ENCODE measurements around the gene PCDHA1.

DNA sequence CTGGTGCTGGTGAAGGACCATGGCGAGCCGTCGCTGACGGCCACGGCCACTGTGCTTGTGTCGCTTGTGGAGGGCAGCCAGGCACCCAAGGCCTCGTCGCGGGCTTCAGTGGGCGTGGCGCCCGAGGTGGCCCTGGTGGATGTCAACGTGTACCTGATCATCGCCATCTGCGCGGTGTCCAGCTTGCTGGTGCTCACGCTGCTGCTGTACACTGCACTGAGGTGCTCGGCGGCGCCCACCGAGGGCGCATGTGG is 72.0 kb downstream of the PCDHA1 start:
- TF ChIP-seq, protein P1, sequence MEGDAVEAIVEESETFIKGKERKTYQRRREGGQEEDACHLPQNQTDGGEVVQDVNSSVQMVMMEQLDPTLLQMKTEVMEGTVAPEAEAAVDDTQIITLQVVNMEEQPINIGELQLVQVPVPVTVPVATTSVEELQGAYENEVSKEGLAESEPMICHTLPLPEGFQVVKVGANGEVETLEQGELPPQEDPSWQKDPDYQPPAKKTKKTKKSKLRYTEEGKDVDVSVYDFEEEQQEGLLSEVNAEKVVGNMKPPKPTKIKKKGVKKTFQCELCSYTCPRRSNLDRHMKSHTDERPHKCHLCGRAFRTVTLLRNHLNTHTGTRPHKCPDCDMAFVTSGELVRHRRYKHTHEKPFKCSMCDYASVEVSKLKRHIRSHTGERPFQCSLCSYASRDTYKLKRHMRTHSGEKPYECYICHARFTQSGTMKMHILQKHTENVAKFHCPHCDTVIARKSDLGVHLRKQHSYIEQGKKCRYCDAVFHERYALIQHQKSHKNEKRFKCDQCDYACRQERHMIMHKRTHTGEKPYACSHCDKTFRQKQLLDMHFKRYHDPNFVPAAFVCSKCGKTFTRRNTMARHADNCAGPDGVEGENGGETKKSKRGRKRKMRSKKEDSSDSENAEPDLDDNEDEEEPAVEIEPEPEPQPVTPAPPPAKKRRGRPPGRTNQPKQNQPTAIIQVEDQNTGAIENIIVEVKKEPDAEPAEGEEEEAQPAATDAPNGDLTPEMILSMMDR (IDR thresholded peaks at IDR 0.05 in 2 of 3, conservative IDR thresholded peaks at IDR 0.05 in 1 of 3; ENCODE audit: borderline replicate concordance in 1 of 3, insufficient read depth in 1 of 3, low read depth in 2 of 3, low read length in 2 of 3): no peak
- TF ChIP-seq SRF (IDR thresholded peaks at IDR 0.05; ENCODE audit: low read depth) (no peak), POLR2A (IDR thresholded peaks at IDR 0.05; ENCODE audit: borderline replicate concordance, extremely low read depth, insufficient read depth, insufficient read length) (no peak), EZH2 (IDR thresholded peaks at IDR 0.05) (no peak), ZNF274 (IDR thresholded peaks at IDR 0.05; ENCODE audit: low read depth, low read length) (no peak)

Measured in HCT116 (cell line).